HepG2 (cell line): Measurements from ENCODE around the gene CTNND1. TPM values are rescaled to one million over a fixed set of nuclear protein-coding genes. Genes with fewer than 3 reads are reported as not detected.

Experiments used
- CREM ChIP-seq, 2 experiments: sonication (generic) in 1 of 2; formaldehyde crosslinking in 1 of 2; IDR thresholded peaks; 2 replicates each; pipeline versions ENCODE4 v1.4.0 to v1.6.1; 2016 to 2020; ENCODE audit warnings: antibody characterized with exemption in 1 of 2, mild to moderate bottlenecking in 1 of 2, missing genetic modification reagents in 1 of 2
- FOXJ3 ChIP-seq: sonication (generic); formaldehyde crosslinking; IDR thresholded peaks from 2 replicates; pipeline ENCODE4 v1.4.0; 2020; ENCODE audit warnings: missing genetic modification reagents, mild to moderate bottlenecking, borderline replicate concordance
- FOXP1 ChIP-seq, 2 experiments: fragments of 450-650 bp in 1 of 2; IDR thresholded peaks; 2 replicates each; pipeline ENCODE4 v1.6.1; 2017 to 2018; ENCODE audit warnings: antibody characterized with exemption in 1 of 2
- NR2F6 ChIP-seq, 2 experiments: IDR thresholded peaks; 2 replicates each; pipeline ENCODE4 v1.6.1; 2016; ENCODE audit warnings: antibody characterized with exemption in 1 of 2, mild to moderate bottlenecking in 1 of 2
- RCOR2 ChIP-seq: IDR thresholded peaks from 2 replicates; pipeline ENCODE4 v1.6.1; 2016; ENCODE audit warnings: missing biosample characterization, missing genetic modification reagents
- SMARCC2 ChIP-seq: fragments of 450-650 bp; IDR thresholded peaks from 2 replicates; pipeline ENCODE4 v1.6.1; 2017; ENCODE audit warnings: antibody characterized with exemption, mild to moderate bottlenecking
- SOX13 ChIP-seq, 3 experiments: fragments of 450-650 bp in 1 of 3; sonication (generic) in 1 of 3; formaldehyde crosslinking in 1 of 3; IDR thresholded peaks in 2 of 3; conservative IDR thresholded peaks in 1 of 3; 2 replicates each; pipeline versions ENCODE4 v1.5.0 to v1.6.1; 2016 to 2020; ENCODE audit warnings: antibody characterized with exemption in 1 of 3, mild to moderate bottlenecking in 1 of 3, missing compliant biosample characterization in 1 of 3, missing genetic modification reagents in 1 of 3, moderate library complexity in 1 of 3
- SOX6 ChIP-seq, 2 experiments: fragments of 450-650 bp in 1 of 2; sonication (generic) in 1 of 2; formaldehyde crosslinking in 1 of 2; IDR thresholded peaks; 2 replicates each; pipeline versions ENCODE4 v1.4.0 to v1.6.1; 2017 to 2020; ENCODE audit warnings: antibody characterized with exemption in 1 of 2, mild to moderate bottlenecking in 1 of 2, missing genetic modification reagents in 1 of 2
- TCF7 ChIP-seq: sonication (generic); IDR thresholded peaks from 2 replicates; pipeline ENCODE4 v1.6.1; 2016; ENCODE audit warnings: antibody characterized with exemption, low read depth
- ZNF101 ChIP-seq: sonication (generic); formaldehyde crosslinking; IDR thresholded peaks from 2 replicates; pipeline ENCODE4 v1.4.0; 2020; ENCODE audit warnings: mild to moderate bottlenecking, low read depth, missing genetic modification reagents, borderline replicate concordance
- ZNF383 ChIP-seq: sonication (generic); formaldehyde crosslinking; IDR thresholded peaks from 2 replicates; pipeline ENCODE4 v1.4.0; 2020; ENCODE audit warnings: missing genetic modification reagents, mild to moderate bottlenecking, borderline replicate concordance
- ZNF577 ChIP-seq: sonication (generic); formaldehyde crosslinking; IDR thresholded peaks from 2 replicates; pipeline ENCODE4 v1.4.0; 2020; ENCODE audit warnings: mild to moderate bottlenecking, low read depth, missing genetic modification reagents, borderline replicate concordance
- ZNF75D ChIP-seq: sonication (generic); formaldehyde crosslinking; IDR thresholded peaks from 2 replicates; pipeline ENCODE4 v1.8.1; 2023; ENCODE audit warnings: missing genetic modification reagents, mild to moderate bottlenecking, borderline replicate concordance
- ZSCAN30 ChIP-seq: sonication (generic); formaldehyde crosslinking; IDR thresholded peaks from 2 replicates; pipeline ENCODE4 v1.5.0; 2020; ENCODE audit warnings: mild to moderate bottlenecking, missing genetic modification reagents
- polyA plus RNA-seq, 8 experiments: library from polyadenylated mRNA; depleted of rRNA in 3 of 8; stranded (reverse) in 7 of 8; unstranded in 1 of 8; fragments of >200 nt; fragmentation: Illumina TruSeq in 4 of 8; extraction: Trizol in 4 of 8; gene quantifications; 2 replicates each; pipeline versions ENCODE4 v1.2.1 to v1.2.3, GENCODE V29; 2011 to 2016; ENCODE audit warnings: low read depth in 4 of 8, missing spikeins in 1 of 8, mixed read lengths in 1 of 8; ENCODE audit not compliant: insufficient read depth in 1 of 8
- total RNA-seq, 5 experiments: library from RNA; depleted of rRNA; stranded (reverse); fragments of >200 nt; fragmentation: Illumina TruSeq; extraction: Trizol; gene quantifications; 2 replicates each; pipeline ENCODE4 v1.2.3, GENCODE V29; 2016; ENCODE audit warnings: low read depth in 1 of 5
- TF ChIP-seq, protein P1 (sequence below): IDR thresholded peaks from 2 replicates; pipeline ENCODE4 v1.6.1; 2012; ENCODE audit warnings: low read depth, low read length, improper control_type of control experiment
- TF ChIP-seq, protein P2 (sequence below): sonication (generic); formaldehyde crosslinking; IDR thresholded peaks from 2 replicates; pipeline ENCODE4 v1.8.0; 2022; ENCODE audit warnings: low read depth, missing genetic modification reagents
- TF ChIP-seq, protein P3 (sequence below): sonication (generic); formaldehyde crosslinking; IDR thresholded peaks from 2 replicates; pipeline ENCODE4 v1.4.0; 2020; ENCODE audit warnings: missing genetic modification reagents
- TF ChIP-seq, protein P4 (sequence below): sonication (generic); formaldehyde crosslinking; IDR thresholded peaks from 2 replicates; pipeline ENCODE4 v1.4.0; 2020; ENCODE audit warnings: missing genetic modification reagents, borderline replicate concordance

CTNND1 gene
- total and polyA plus RNA-seq, 2 of the 13 experiments (the other 11 are each of a cell fraction or from before 2014, with no cell fraction given): 117 to 128 TPM

DNA sequence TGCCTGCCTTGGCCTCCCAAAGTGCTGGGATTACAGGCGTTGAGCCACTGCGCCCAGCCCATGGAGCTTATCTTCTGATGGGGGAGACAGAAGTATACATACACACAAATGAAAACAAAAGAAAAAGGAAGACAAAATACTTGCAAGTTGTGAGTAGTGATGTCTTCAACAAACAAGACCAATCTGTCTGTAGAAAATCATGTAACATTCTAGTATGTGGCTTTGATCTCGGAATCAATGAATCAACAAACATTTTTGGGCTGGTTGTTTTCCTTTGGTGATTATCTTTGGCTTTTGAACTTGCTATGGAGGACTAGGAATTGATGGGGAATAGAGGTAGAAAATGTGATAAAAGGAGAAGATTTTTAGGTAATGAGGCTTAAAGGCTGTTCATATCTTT lies 3.4 kb upstream of the CTNND1 start (continued):
- TF ChIP-seq, protein P1, sequence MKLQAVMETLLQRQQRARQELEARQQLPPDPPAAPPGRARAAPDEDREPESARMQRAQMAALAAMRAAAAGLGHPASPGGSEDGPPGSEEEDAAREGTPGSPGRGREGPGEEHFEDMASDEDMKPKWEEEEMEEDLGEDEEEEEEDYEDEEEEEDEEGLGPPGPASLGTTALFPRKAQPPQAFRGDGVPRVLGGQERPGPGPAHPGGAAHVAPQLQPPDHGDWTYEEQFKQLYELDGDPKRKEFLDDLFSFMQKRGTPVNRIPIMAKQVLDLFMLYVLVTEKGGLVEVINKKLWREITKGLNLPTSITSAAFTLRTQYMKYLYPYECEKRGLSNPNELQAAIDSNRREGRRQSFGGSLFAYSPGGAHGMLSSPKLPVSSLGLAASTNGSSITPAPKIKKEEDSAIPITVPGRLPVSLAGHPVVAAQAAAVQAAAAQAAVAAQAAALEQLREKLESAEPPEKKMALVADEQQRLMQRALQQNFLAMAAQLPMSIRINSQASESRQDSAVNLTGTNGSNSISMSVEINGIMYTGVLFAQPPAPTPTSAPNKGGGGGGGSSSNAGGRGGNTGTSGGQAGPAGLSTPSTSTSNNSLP: no peak; the same call in 1 of the 2 replicates
- TF ChIP-seq ZNF577 (CRISPR knock-in tag) (no peak), ZNF75D (CRISPR knock-in tag) (no peak), ZSCAN30 (CRISPR knock-in tag) (no peak), RCOR2 (CRISPR knock-in tag) (0 out of 2 replicates have a peak, but pooled peaks have one; percentile 21), NR2F6 (IDR thresholded peaks at IDR 0.05) (peak; percentile 31; the same call in 1 of the 2 replicates), NR2F6 (CRISPR knock-in tag; IDR thresholded peaks at IDR 0.05) (no peak), ZNF101 (CRISPR knock-in tag) (no peak), CREM (IDR thresholded peaks at IDR 0.05) (peak; percentile 34; the same call in 1 of the 2 replicates), CREM (CRISPR knock-in tag; IDR thresholded peaks at IDR 0.05) (no peak), SOX6 (IDR thresholded peaks at IDR 0.05) (no peak), SOX6 (CRISPR knock-in tag; IDR thresholded peaks at IDR 0.05) (peak; percentile 80), TCF7 (peak; percentile 76), FOXJ3 (CRISPR knock-in tag) (peak; percentile 43; the same call in 1 of the 2 replicates), FOXP1 (IDR thresholded peaks at IDR 0.05) (no peak), FOXP1 (CRISPR knock-in tag; IDR thresholded peaks at IDR 0.05) (peak; percentile 70), SOX13 (IDR thresholded peaks at IDR 0.05) (no peak), SOX13 (CRISPR knock-in tag; conservative IDR thresholded peaks at IDR 0.05 in 1 of 2, IDR thresholded peaks at IDR 0.05 in 1 of 2) (peak in 1 of 2 experiments; percentile 82; a peak in 2 of 4 replicates), SMARCC2 (no peak), ZNF383 (CRISPR knock-in tag) (no peak)
- TF ChIP-seq, protein P2, sequence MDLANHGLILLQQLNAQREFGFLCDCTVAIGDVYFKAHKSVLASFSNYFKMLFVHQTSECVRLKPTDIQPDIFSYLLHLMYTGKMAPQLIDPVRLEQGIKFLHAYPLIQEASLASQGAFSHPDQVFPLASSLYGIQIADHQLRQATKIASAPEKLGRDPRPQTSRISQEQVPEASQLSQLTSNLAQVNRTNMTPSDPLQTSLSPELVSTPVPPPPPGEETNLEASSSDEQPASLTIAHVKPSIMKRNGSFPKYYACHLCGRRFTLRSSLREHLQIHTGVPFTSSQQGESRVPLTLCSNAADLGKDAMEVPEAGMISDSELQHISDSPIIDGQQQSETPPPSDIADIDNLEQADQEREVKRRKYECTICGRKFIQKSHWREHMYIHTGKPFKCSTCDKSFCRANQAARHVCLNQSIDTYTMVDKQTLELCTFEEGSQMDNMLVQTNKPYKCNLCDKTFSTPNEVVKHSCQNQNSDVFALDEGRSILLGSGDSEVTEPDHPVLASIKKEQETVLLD: no peak
- TF ChIP-seq, protein P3, sequence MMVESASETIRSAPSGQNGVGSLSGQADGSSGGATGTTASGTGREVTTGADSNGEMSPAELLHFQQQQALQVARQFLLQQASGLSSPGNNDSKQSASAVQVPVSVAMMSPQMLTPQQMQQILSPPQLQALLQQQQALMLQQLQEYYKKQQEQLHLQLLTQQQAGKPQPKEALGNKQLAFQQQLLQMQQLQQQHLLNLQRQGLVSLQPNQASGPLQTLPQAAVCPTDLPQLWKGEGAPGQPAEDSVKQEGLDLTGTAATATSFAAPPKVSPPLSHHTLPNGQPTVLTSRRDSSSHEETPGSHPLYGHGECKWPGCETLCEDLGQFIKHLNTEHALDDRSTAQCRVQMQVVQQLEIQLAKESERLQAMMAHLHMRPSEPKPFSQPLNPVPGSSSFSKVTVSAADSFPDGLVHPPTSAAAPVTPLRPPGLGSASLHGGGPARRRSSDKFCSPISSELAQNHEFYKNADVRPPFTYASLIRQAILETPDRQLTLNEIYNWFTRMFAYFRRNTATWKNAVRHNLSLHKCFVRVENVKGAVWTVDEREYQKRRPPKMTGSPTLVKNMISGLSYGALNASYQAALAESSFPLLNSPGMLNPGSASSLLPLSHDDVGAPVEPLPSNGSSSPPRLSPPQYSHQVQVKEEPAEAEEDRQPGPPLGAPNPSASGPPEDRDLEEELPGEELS (CRISPR knock-in tag): peak; percentile 76
- TF ChIP-seq, protein P4, sequence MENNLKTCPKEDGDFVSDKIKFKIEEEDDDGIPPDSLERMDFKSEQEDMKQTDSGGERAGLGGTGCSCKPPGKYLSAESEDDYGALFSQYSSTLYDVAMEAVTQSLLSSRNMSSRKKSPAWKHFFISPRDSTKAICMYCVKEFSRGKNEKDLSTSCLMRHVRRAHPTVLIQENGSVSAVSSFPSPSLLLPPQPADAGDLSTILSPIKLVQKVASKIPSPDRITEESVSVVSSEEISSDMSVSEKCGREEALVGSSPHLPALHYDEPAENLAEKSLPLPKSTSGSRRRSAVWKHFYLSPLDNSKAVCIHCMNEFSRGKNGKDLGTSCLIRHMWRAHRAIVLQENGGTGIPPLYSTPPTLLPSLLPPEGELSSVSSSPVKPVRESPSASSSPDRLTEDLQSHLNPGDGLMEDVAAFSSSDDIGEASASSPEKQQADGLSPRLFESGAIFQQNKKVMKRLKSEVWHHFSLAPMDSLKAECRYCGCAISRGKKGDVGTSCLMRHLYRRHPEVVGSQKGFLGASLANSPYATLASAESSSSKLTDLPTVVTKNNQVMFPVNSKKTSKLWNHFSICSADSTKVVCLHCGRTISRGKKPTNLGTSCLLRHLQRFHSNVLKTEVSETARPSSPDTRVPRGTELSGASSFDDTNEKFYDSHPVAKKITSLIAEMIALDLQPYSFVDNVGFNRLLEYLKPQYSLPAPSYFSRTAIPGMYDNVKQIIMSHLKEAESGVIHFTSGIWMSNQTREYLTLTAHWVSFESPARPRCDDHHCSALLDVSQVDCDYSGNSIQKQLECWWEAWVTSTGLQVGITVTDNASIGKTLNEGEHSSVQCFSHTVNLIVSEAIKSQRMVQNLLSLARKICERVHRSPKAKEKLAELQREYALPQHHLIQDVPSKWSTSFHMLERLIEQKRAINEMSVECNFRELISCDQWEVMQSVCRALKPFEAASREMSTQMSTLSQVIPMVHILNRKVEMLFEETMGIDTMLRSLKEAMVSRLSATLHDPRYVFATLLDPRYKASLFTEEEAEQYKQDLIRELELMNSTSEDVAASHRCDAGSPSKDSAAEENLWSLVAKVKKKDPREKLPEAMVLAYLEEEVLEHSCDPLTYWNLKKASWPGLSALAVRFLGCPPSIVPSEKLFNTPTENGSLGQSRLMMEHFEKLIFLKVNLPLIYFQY (CRISPR knock-in tag): no peak
